OCI-LY3 (cell line): ENCODE measurements around the gene DDI2.

Experiments used
- H2AFZ ChIP-seq: fragments of 200-600, 300-600 bp; shearing (Covaris generic); 2 replicates; pipeline ENCODE4 v1.6.0; 2014; ENCODE audit warnings: antibody characterized with exemption, low read depth, low read length
- H3K27ac ChIP-seq: fragments of 200-600, 300-600 bp; sonication (generic); 2 replicates; pipeline ENCODE4 v1.5.1; 2014; ENCODE audit warnings: mild to moderate bottlenecking, low read length, moderate library complexity, mixed read lengths
- H3K27me3 ChIP-seq: fragments of 200-600, 300-600 bp; sonication (generic); 2 replicates; pipeline ENCODE4 v1.6.1; 2014; ENCODE audit warnings: low read depth, low read length, mixed read lengths
- H3K36me3 ChIP-seq: fragments of 200-600, 300-600 bp; sonication (generic); replicated peaks from 2 replicates; pipeline ENCODE3; 2014; ENCODE audit warnings: low read depth, low read length, mixed read lengths
- H3K4me1 ChIP-seq: fragments of 300-600, 200-600 bp; sonication (generic); 2 replicates; pipeline ENCODE4 v1.6.1; 2014; ENCODE audit warnings: low read length, mixed read lengths
- H3K4me2 ChIP-seq: fragments of 200-600, 300-600 bp; sonication (generic); 2 replicates; pipeline ENCODE4 v1.6.1; 2014; ENCODE audit warnings: low read length, mixed read lengths
- H3K4me3 ChIP-seq: fragments of 300-600, 200-600 bp; sonication (generic); 2 replicates; pipeline ENCODE4 v1.5.1; 2014; ENCODE audit warnings: antibody characterized with exemption, mild to moderate bottlenecking, low read length, moderate library complexity
- H3K79me2 ChIP-seq: fragments of 300-600, 200-600 bp; shearing (Covaris generic); 2 replicates; pipeline ENCODE4 v1.6.1; 2014; ENCODE audit warnings: mild to moderate bottlenecking, low read length, mixed read lengths
- H3K9ac ChIP-seq: fragments of 300-600, 200-600 bp; shearing (Covaris generic); 2 replicates; pipeline ENCODE4 v1.6.0; 2014; ENCODE audit warnings: mild to moderate bottlenecking, low read length, moderate library complexity
- H3K9me3 ChIP-seq: fragments of 200-600, 300-600 bp; shearing (Covaris generic); 2 replicates; pipeline ENCODE4 v1.6.1; 2014; ENCODE audit warnings: low read length, mixed read lengths; ENCODE audit not compliant: insufficient read depth
- H4K20me1 ChIP-seq: fragments of 200-600, 300-600 bp; sonication (generic); 2 replicates; pipeline ENCODE4 v1.6.1; 2016; ENCODE audit warnings: low read length, mixed read lengths; ENCODE audit not compliant: insufficient read depth
- CTCF ChIP-seq: fragments of 200-600, 300-600 bp; sonication (generic); IDR thresholded peaks from 2 replicates; pipeline ENCODE4 v1.5.1; 2014; ENCODE audit warnings: antibody characterized with exemption, low read length, low read depth
- EZH2phosphoT487 ChIP-seq: fragments of 200-600 bp; shearing (Covaris generic); IDR thresholded peaks from 2 replicates; pipeline ENCODE4 v1.6.1; 2018; ENCODE audit warnings: antibody characterized with exemption, mixed run types, low read depth

DDI2 gene

DNA sequence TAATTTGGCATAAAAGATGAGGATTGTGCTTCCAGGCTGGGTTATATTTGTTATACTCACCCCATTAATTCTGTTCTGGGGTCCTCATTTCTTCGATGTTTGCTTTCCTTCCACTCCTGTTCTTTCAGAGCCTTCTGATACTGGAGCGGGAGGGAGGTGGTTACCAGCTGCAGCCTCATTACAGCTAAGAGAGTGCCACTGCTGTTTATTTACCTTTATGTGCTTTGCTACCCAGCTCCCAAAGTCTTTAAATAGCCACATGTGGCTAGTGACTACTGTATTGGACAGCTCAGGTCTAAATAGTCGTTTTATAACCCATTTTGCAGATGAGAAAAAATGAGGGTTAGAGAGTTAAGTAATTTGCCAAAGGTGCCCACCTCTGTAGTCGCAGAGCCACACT, 92.0 kb downstream of the DDI2 start:
- Histone ChIP-seq H2AFZ (no peak overlapping the region), H3K9ac (no peak overlapping the region), H3K9me3 (no peaks in the 10 kb centered on the region), H3K27me3 (no peaks in the 10 kb centered on the region), H4K20me1 (peaks cover 18% of the 10 kb centered on the region), H3K4me2 (no peak overlapping the region), H3K36me3 (peaks cover 14% of the 10 kb centered on the region), H3K4me1 (no peaks in the 10 kb centered on the region), H3K79me2 (peaks cover 43% of the 10 kb centered on the region), H3K4me3 (no peak overlapping the region), H3K27ac (no peak overlapping the region)
- TF ChIP-seq EZH2phosphoT487 (no peak), CTCF (no peak)

- peaks cover 20% of the 10 kb centered on the region for H4K20me1 ChIP-seq
- H3K4me1 ChIP-seq, result no peaks in the 10 kb centered on the region
- peaks cover 34% of the 10 kb centered on the region for H3K79me2 ChIP-seq
- H3K36me3 ChIP-seq, result peaks cover 2% of the 10 kb centered on the region
- no peak overlapping the region for H3K4me3 ChIP-seq
- no peaks in the 10 kb centered on the region for H3K27me3 ChIP-seq
- H3K9me3 ChIP-seq, result no peaks in the 10 kb centered on the region
- H2AFZ ChIP-seq, result no peak overlapping the region
- no peak overlapping the region for H3K9ac ChIP-seq
- TF ChIP-seq EZH2phosphoT487 (no peak), CTCF (no peak)
- H3K27ac ChIP-seq, result no peak overlapping the region
- no peak overlapping the region for H3K4me2 ChIP-seq
These were observed 94.9 kb downstream of the DDI2 start for GRCh38 chr1:15712168-15712567.

DNA sequence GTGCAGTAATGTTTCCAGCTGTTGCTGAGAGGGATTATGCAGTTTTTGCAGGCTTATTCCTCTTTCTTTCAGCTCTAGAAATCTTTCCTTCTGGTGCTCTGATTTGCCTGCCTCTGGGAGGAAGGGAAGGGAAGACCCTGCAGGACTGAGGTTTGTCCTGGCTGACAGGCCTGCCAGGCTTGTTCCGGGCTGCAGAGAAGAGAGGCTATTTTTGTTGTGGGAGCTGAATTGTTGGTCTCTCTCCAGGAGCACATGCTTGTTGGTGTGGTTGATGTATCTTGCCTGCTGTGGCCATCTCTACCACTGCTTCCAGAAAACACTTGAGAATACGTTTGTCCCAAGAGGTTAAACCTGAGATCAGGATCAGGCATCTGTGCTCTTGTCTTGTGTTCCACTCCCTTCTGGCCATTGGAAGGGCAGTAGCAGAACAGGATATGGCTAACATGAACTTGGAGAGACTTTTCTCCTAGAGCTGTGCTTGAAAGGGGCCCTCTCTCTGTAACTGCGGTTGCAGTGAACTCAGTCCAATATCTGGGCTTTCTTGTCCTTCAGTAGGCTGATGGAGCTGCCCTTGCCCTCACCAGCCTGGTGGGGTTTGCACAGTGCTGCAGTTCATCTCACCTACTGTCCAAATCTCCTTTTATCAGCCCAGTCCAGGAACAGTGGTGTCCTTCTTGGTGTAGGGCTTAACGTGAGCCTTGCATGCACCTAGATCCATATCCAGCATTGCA, 97.3 kb downstream of the DDI2 start:
- Histone ChIP-seq H3K9ac (no peak overlapping the region), H3K4me1 (no peaks in the 10 kb centered on the region), H4K20me1 (peaks cover 9% of the 10 kb centered on the region)

More for the DNA sequence above, 97.3 kb downstream of the DDI2 start:
- H3K27ac ChIP-seq, result no peak overlapping the region
- TF ChIP-seq EZH2phosphoT487, result no peak
- TF ChIP-seq CTCF, result no peak
- no peak overlapping the region for H3K4me3 ChIP-seq
- H3K79me2 ChIP-seq, result peaks cover 17% of the 10 kb centered on the region
- H3K27me3 ChIP-seq, result no peaks in the 10 kb centered on the region
- no peaks in the 10 kb centered on the region for H3K9me3 ChIP-seq
- H3K4me2 ChIP-seq, result no peak overlapping the region
- no peaks in the 10 kb centered on the region for H3K36me3 ChIP-seq
- no peak overlapping the region for H2AFZ ChIP-seq
